GM19351 (cell line): ENCODE measurements around the gene MGMT.
"Not testable (repeated sequence)": the region's sequence is repeated elsewhere in the genome, so short reads cannot be mapped to it uniquely, and the experiment has no call there.

Experiments used
- ATAC-seq: cut with Tn5 transposase; IDR thresholded peaks from one replicate; pipeline ENCODE4 v1.9.1; 2021; ENCODE audit warnings: mild to moderate bottlenecking, moderate library complexity; ENCODE audit not compliant: unreplicated experiment

The MGMT gene

DNA sequence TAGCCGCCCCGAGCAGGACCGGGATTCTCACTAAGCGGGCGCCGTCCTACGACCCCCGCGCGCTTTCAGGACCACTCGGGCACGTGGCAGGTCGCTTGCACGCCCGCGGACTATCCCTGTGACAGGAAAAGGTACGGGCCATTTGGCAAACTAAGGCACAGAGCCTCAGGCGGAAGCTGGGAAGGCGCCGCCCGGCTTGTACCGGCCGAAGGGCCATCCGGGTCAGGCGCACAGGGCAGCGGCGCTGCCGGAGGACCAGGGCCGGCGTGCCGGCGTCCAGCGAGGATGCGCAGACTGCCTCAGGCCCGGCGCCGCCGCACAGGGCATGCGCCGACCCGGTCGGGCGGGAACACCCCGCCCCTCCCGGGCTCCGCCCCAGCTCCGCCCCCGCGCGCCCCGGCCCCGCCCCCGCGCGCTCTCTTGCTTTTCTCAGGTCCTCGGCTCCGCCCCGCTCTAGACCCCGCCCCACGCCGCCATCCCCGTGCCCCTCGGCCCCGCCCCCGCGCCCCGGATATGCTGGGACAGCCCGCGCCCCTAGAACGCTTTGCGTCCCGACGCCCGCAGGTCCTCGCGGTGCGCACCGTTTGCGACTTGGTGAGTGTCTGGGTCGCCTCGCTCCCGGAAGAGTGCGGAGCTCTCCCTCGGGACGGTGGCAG, at the start of gene MGMT:
MGMT (plus strand) TSS at position 539 of the 656 bp plus-strand sequence.
- ATAC-seq, result peak; percentile 88

GRCh38 chr10:129417870-129418269, 49.2 kb upstream of the MGMT start:
- no peak for ATAC-seq

GRCh38 chr10:129418496-129419225, 48.4 kb upstream of the MGMT start:
- ATAC-seq, result no peak

DNA sequence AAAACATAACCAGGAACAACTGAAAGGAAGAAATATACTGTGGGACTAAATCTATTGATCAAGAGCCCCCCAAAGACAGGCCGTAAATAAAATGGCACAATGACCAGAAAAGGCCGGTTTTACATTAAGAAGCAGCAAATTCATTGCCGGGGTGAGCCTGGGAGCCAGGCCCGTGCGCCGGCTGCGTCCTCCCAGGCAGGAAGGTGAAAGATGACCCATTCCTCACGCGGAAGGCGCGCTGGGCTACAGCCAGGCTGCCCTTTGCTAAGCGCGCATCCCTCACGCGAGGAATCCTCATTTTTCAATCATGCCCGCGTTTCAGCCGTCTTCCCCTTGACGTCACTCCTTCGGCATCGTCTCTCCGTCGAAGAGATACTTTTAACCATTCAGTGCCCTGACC, 47.6 kb upstream of the MGMT start:
- ATAC-seq, result no peak

DNA sequence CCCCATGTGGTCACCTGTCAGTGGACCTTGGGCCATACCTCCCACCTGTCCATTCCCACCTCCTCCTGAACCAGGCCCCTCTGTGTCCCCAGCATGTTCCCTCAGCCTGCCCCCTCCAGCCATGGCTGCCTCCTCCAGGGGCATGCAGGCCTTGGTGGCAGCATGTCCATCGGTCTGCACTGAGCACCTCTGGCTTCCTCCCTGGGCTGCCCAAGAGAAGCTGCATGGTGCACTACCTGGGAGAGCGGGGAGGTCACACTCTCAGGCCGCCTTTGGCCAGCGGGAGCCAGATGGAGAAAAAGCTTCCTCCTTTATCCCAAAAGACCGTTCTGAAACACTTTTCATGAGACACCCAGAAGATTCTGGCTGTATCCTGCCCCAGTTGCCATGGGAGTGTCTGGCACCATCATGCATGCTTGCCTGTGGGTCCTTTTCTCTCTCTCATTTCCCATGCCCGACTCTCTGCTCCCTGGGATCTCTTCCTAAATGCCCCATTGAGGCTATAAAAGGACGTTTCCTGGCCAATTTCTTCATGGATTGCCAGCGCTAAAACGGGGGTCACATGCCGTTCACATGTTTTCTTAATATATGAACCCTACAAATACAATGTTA, 45.5 kb upstream of the MGMT start:
- ATAC-seq, result no peak

DNA sequence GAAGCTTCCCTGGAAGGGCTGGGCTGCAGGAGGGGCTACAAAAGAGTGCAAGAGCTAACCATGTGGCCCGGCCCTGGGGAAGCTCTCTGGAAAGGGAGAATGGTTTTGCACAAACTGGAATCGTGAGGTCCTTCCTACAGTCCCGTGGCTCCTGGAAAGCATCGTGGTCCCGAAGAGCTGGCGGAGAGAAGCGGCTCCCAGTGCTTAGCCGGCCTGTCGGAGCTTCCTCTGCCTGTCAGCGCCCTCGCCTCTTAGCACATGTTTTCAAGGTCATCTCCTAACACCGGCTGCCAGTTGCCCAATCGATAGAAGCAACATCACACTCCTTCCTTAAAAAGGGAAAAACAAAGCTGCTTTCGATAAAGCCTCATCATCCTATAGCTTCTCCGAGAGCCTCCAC, 42.1 kb upstream of the MGMT start:
- ATAC-seq, result no peak

DNA sequence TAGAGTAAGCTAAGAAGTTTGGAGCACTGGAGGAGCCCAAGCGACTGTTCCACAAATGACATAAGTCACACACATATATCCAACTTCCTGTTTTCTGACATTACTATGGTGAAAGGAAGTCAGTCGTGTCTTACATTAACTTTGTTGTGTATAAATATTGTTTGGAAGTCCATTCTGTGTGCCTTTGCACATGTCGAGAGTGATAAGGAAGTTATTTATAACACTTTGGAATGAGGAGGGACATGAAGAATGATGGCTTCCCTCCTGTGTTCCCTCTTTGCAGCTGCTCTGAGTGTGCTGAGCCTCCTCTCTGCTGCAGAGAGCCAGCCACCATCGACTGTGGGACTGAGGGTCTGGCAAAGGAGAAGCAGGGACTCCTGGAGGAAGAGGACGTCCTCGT, 40.4 kb upstream of the MGMT start:
- ATAC-seq, result no peak

- no peak for ATAC-seq
Measured at GRCh38 chr10:129433266-129433665, 33.8 kb upstream of the MGMT start.

GRCh38 chr10:129435724-129436123, 31.3 kb upstream of the MGMT start:
- ATAC-seq, result not testable (repeated sequence)

- ATAC-seq, result no peak
Measured at GRCh38 chr10:129438024-129438423, 29.0 kb upstream of the MGMT start.

GRCh38 chr10:129440247-129440646, 26.8 kb upstream of the MGMT start:
- ATAC-seq, result no peak

GRCh38 chr10:129440722-129441316, 26.2 kb upstream of the MGMT start:
- no peak for ATAC-seq

GRCh38 chr10:129441372-129442009, 25.6 kb upstream of the MGMT start:
- no peak for ATAC-seq

GRCh38 chr10:129442866-129443265, 24.2 kb upstream of the MGMT start:
- no peak for ATAC-seq

DNA sequence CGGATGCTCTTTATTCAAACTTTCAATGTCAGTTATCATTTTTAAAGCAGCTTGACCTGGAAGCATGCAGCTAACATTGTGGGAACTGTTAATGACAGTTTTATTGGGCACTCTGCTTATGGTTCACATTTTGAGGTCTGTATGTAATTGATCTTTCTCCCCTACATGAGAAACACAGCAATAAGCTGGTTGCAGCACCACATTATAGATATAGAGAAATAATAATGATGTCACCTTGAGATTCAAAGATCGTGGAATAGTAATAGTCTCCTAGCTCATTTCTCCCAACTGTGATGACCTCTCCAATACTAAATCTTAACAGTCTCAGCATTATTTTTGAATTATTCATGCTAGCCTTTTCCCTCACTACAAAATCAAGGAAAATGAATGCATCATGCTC, 22.7 kb upstream of the MGMT start:
- no peak for ATAC-seq

DNA sequence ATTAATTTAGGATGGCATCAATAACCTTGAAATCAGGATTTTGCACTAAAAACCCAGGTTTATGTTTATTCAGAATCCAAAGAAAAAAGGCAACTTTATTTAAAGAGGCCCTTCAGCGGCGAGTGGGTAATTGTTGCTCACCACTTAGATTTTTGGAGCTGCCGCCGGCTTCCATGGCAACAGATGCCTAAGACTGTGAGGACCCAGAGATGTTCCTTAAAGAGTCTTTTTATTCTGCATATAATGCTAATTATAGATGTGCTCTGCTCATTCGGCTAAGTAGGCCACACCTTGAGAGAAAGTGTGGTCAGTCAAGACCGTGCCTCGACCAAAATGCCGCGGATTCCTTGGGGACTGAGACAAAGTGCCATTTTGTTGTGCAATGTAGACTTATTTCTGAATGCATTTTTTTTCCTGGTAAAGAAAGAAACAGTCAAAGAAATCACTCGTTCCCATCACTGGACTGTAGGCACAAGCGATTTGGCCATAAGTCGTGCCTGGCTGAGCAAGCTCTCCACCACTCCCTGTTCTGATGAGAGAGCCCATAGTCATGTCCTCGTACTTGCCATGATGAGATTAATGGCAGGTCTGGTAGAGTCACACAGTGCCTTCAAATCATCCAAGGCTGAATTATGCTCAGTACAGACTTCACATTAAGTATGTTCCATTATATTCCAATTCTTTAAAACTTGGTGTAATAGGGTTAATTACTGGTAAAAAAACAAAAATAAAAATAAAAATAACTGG, 21.4 kb upstream of the MGMT start:
- no peak for ATAC-seq

DNA sequence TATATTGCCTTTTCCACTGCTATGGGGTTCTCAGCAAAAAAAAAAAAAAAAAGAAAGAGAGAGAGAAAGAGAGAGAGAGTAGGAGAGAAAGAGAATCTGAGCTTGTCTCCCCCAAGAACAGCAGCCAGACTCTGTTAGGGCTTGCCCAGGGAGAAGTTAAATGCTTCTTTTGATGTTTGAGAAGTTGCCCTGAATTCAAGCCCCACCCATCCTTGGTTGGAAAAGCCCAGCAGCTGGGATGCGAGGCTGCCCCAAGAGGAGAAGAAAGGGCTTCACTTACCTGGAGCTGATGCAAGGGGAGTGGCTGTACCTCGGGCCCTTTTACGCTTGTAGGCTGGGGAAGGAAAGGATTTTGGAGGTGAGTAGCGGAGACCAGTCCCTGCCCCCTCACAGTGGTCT, 20.9 kb upstream of the MGMT start:
- ATAC-seq, result no peak

- no peak for ATAC-seq
Measured at GRCh38 chr10:129447486-129447885, 19.6 kb upstream of the MGMT start.

- ATAC-seq, result no peak
Measured at GRCh38 chr10:129448086-129448485, 19.0 kb upstream of the MGMT start.

DNA sequence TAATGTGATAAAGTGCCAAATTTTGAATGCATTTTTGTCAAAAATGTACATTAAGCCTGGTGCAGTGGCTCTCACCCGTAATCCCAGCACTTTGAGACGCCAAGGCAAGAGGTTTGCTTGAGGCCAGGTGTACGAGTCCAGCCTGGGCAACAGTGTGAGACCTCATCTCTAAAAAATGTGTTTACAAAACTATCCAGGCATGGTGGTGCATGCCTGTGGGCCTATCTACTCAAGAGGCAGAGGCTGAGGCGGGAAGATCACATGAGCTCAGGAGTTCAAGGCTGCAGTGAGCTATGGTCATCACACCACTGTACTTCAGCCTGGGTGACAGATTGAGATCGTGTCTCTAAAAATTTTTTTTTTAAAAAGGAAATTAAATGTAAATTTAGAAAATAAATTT, 18.5 kb upstream of the MGMT start:
- no peak for ATAC-seq

GRCh38 chr10:129449893-129450292, 17.1 kb upstream of the MGMT start:
- ATAC-seq, result no peak
